GM21723 (cell line): Measurements from ENCODE around the gene GNG7.
"Not testable (repeated sequence)": the region's sequence is repeated elsewhere in the genome, so short reads cannot be mapped to it uniquely, and the experiment has no call there.

Experiments used
- ATAC-seq: cut with Tn5 transposase; IDR thresholded peaks from one replicate; pipeline ENCODE4 v1.9.1; 2021; ENCODE audit warnings: mild to moderate bottlenecking, moderate library complexity; ENCODE audit not compliant: unreplicated experiment

GNG7 gene

GRCh38 chr19:2493448-2493847, 209.0 kb downstream of the GNG7 start:
- not testable (repeated sequence) for ATAC-seq

GRCh38 chr19:2492870-2493269, 209.6 kb downstream of the GNG7 start:
- no peak for ATAC-seq

GRCh38 chr19:2491130-2491801, 211.2 kb downstream of the GNG7 start:
- no peak for ATAC-seq

- ATAC-seq = no peak
These were observed 211.8 kb downstream of the GNG7 start for GRCh38 chr19:2490659-2491058.

- no peak for ATAC-seq
These were observed 213.4 kb downstream of the GNG7 start for GRCh38 chr19:2488942-2489731.

GRCh38 chr19:2488405-2488941, 214.0 kb downstream of the GNG7 start:
- ATAC-seq = no peak

DNA sequence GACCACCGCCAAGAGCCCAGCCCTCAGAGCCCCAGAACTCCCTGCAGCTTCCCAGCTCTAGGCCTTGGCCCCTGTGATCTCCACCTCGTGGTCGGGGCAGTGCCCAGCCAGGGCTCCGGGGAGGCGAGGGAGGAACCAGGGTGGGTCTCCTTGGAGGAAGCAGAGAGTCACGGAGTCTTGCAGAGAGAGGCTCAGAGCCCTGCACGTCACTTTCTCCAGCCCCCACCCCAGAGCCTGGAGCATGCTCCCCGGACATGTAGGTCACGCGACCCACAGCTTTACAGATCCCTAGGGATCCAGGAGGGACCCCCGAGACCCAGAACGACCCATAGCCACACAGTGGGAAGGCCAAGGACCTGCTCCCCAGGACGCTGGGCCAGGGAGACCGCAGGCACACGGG, 214.7 kb downstream of the GNG7 start:
- no peak for ATAC-seq

GRCh38 chr19:2487090-2487489, 215.4 kb downstream of the GNG7 start:
- ATAC-seq = no peak

GRCh38 chr19:2485428-2485827, 217.1 kb downstream of the GNG7 start:
- ATAC-seq = no peak

DNA sequence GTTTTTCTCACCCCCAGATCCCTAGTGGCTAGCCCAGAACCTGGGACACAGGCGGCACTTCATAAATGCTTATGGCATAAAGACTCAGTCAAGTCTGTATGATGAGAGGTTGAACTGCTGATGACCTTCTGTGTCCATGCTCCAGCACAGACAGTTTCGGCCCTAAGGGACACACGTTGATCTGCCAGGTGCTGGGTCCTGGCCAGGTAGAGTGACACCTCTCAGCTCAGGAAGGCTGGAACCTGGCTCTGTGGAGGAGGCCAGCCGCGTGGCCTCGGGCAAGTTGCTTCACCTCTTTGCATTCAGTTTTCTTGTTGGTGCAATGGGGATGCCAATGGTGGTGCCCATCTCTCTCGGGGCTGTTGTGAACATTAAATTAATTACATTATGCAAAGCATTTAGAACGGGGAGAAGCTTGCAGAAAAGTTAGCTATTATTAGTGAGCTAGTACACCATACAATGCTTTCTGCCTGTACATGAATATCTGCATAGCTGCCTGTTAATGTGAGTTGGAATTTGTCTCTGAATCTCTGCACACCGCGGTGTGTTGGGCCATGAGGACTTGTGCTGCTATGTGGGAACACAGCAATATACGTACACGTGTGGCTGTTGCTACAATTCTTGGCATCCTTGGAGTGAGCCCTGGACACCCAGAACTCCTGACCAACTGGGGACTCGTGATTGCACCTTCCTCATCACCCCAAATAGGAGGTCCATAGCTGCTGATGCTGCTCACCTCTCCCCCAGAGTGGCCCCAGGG, 218.1 kb downstream of the GNG7 start:
- no peak for ATAC-seq

DNA sequence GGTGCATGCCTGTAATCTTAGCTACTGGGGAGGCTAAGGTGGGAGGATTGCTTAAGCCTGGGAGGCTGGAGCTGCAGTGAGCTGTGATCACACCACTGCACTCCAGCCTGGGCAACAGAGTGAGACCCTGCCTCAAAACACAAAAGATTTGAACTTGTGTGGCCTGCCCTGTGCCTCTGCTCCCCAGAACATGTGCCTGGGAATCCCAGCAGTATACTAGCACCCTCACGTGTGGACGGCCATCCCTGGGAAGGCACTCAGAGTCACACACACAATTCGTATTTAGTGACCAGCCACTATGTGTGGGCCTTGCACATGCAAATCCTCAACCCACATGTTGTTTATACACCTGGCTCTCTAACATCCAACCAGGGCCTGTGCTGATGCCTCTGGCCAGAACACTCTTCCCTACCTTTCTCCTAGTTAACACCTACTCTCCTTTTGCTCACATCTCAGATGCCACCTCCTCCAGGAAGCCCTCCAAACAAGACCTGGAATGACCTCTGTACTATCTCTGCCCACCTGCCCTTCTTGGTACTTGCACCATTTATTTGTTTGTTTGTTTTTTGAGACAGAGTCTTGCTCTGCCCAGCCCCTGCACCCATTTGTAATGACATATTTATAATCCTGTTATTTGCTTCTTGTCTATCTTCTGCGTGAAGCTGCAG, 218.9 kb downstream of the GNG7 start:
- no peak for ATAC-seq

DNA sequence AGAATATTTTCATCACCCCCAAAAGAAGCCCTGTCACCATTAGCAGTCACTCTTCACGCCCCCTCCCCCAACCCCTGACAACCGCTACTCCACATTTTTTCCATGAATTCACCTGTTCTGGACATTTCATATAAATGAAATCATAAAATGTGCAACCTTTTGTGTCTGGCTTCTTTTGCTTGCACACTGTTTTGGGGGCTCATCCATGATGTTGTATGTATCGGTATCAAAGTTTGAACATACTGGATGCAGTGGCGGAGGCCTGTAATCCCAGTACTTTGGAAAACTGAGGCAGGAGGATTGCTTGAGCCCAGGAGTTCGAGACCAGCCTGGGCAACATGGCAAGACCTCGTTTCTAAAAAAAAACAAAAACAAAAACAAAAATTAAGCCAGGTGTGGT, 219.4 kb downstream of the GNG7 start:
- no peak for ATAC-seq

- no peak for ATAC-seq
These were observed 220.0 kb downstream of the GNG7 start for GRCh38 chr19:2482354-2483038.

- ATAC-seq = no peak
These were observed 221.0 kb downstream of the GNG7 start for GRCh38 chr19:2481466-2481865.

- no peak for ATAC-seq
These were observed 222.8 kb downstream of the GNG7 start for GRCh38 chr19:2479556-2480194.

DNA sequence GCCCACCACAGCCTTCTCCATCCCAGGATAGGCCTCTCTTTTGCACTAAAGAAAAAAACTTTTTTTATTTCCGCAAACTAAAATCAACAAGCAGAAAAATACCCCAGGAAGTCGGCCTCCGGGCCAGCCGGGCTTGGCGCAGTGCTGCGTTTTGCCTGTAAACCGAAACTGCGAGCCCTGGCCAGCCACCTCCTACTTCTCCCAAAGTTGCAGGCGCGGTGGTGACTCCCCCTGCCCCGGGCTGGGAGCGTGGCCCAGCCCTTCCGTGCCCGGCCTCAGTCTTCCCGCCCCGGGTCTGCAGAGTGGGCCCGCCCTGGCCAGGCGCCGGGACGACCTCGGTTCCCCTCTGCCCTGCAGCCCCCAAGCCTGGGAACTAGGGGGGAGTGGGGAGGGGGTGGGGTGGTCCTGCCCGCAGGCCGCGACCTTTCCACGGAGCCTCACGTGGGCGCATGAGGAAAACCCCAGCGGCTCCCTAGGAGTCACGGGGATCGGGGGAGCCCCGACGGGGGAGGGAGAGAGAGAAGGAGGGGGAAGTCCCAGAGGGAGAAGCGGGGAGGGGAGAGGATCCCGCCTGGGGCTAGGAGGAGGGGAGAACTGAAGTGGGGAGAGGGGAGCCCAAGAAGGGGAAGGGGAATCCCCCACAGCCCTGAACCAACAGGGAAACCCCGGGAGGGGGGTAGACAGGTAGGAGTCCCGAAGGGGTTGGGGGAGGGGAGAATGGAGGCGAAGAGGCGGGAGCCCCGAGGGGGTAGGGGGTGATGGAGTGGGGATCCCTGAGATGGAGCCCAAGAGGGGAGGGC, 223.5 kb downstream of the GNG7 start:
- no peak for ATAC-seq

- no peak for ATAC-seq
These were observed 224.2 kb downstream of the GNG7 start for GRCh38 chr19:2478278-2478755.

DNA sequence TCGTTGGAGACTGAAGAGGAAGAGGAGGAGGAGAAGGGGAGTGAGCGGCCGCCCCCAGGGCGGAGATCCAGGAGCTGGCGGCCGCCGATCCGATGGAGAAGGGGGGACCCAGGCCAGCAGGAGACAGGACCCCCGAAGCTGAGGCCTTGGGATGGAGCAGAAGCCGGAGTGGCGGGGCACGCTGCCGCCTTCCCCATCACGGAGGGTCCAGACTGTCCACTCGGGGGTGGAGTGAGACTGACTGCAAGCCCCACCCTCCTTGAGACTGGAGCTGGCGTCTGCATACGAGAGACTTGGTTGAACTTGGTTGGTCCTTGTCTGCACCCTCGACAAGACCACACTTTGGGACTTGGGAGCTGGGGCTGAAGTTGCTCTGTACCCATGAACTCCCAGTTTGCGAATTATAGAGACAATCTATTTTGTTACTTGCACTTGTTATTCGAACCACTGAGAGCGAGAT, 224.7 kb downstream of the GNG7 start:
- ATAC-seq = no peak
